Cardiac fibroblast (primary cell): ENCODE results near the gene UQCR10.

Source experiments
- DNase-seq, 2 donors: peaks; one replicate each; pipeline versions ENCODE4 v3.0.0 to v3.0.0-alpha.2; 2010; ENCODE audit warnings: low read depth in 2 of 2
- H3K4me3 ChIP-seq, 2 donors: replicated peaks in 1 of 2; 1 replicate in 1 of 2; 2 replicates in 1 of 2; pipeline ENCODE4 v1.5.1; 2011; ENCODE audit warnings: low read depth in 2 of 2, low read length in 2 of 2, mild to moderate bottlenecking in 2 of 2, moderate library complexity in 1 of 2
- TF ChIP-seq, protein P1 (sequence below): IDR thresholded peaks from one replicate; pipeline ENCODE4 v1.5.1; 2011; ENCODE audit warnings: low read depth, mild to moderate bottlenecking, low read length, inconsistent platforms

The UQCR10 gene

DNA sequence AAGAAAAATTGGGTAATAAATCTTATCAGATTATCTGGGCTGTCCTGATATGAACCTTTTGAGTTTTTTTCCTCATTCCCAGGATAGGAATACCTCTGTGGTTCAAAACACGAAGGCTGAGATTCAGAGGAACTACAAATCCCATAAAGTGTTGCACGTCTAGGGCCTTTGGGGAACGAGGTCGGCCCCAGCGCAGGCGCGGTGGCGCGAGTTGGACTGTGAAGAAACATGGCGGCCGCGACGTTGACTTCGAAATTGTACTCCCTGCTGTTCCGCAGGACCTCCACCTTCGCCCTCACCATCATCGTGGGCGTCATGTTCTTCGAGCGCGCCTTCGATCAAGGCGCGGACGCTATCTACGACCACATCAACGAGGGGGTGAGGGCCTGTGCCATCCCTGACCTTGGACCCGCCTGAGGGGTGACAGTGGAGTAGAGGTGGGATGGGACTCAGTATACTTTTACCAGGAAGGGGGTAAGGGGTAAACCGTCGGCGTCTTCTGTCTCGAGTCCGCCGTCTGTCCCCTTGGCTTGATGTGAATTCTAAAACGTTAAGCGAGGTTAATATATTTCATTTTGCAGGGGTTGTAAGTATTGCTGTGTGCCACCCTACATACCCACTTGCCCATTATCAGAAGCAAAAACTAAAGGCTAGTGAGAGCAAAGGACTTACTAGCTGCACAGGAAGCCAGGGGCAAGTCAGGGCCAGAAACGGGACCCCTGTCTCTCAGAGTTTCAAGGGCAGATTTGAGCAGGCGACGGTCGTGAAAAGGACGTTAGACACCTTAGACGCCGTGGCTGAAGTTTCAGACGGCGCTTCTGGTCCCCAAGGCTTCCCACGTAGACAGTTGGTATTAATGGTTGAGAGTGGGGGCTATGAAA, at the start of gene UQCR10:
Gene UQCR10 (plus strand): TSS at position 199 of the 881 bp plus-strand sequence. CDS start 30 bp downstream, at position 229.
- DNase-seq, result peak; percentile 94
- H3K4me3 ChIP-seq, result peak within 1 kb of the TSS; percentile 98
- TF ChIP-seq, protein P1, sequence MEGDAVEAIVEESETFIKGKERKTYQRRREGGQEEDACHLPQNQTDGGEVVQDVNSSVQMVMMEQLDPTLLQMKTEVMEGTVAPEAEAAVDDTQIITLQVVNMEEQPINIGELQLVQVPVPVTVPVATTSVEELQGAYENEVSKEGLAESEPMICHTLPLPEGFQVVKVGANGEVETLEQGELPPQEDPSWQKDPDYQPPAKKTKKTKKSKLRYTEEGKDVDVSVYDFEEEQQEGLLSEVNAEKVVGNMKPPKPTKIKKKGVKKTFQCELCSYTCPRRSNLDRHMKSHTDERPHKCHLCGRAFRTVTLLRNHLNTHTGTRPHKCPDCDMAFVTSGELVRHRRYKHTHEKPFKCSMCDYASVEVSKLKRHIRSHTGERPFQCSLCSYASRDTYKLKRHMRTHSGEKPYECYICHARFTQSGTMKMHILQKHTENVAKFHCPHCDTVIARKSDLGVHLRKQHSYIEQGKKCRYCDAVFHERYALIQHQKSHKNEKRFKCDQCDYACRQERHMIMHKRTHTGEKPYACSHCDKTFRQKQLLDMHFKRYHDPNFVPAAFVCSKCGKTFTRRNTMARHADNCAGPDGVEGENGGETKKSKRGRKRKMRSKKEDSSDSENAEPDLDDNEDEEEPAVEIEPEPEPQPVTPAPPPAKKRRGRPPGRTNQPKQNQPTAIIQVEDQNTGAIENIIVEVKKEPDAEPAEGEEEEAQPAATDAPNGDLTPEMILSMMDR, result no peak

DNA sequence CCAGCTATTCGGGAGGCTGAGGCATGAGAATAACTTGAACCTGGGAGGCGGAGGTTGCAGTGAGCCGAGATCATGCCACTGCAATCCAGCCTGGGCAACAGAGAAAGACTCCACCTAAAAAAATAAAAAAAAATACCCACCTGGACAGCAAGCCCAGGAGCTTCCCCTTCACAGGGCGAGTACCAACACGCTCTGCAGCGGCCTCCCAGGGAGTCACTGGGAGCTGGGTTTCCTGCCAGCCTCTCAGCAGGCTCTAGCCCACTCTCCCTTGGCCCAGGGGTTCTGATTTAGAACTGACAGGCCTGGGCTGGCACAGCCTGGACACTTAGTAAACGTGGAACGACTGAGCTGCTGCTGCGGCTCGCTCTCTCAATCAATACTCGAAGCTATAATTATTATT, 49.4 kb upstream of the UQCR10 start:
- no peak for DNase-seq
- no peak overlapping the region for H3K4me3 ChIP-seq
- TF ChIP-seq, protein P1, result no peak

DNA sequence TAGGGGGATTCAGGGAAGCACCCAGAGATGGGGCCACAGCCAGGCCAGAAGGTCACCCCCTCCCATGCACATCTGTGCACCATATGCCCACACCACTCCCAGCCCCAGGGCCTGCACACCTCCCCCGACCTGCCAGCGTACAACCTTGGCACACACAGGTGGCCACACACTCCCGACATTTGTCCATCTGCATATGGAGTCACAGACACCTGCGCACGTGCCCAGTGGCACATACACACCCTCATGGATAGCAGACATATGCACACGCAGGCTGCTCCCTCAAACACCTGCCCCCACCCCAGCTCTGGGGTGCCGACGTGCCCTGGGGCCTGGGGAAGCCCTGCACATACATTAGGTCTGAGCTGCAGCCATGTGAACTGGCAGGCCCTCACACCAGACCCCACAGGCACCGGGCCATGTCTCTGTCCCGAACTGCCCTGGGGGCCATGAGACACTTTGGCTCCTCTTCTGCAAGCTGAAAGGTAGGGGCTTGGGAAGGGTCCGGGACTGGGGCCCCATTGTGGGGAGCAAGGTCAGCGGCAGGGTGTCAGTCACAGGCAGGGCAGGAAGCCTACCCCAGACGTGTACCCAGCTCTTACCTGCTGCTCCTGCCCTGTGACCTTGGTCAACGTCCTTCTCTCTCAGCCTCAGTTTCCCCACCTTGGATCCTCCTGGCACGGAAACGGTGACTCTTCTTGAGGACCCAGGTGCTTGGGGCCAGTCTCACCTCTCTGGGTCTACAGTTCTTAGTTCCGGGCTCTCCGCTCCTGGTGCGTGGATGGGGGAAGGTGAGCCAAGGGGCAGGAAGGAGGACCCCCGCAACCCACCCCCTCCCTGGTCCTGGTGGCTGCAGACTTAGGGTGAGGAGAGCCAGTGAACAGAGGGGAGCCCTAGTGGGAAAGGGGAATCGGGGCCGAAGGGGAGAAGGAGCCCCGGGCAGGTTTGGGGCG, 47.9 kb upstream of the UQCR10 start:
- no peak overlapping the region for H3K4me3 ChIP-seq
- DNase-seq, result no peak
- TF ChIP-seq, protein P1, result no peak

DNA sequence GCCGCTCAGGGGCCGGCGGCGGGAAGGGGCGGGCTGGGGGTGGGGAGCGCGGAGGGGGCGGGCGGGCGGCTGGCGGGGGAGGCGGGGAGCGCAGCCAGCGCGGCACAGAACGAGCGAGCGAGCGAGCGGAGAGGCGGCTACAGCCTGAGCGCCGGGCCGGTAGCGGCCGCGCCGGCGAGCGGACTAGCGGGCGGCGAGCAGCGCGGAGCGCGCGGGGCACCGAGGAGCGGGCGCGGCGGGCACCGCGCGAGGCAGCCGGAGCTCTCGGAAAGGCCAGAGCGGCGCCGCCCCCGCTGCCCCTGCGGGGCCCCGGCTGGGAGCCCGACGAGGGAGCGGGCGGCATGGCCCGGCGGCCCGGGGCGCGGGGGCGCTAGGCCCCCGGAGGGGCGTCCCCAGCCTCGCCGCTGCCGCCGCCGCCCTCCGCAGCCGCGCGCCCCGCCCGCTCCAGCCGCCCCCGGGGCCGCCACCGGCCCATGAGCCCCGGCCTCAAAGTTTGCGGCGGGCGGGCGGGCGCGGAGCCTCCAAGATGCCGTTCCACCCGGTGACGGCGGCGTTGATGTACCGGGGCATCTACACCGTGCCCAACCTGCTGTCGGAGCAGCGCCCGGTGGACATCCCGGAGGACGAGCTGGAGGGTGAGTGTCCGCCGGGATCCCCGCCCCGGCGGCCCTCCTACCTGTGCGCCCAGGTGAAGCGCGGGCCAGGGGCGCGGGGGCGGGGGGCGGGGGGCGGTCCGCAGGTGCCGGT, 47.1 kb upstream of the UQCR10 start, which contains the start of gene CABP7:
Gene CABP7 (plus strand): TSS at position 105 of the 747 bp plus-strand sequence. CDS start 422 bp downstream, at position 527.
- no peak within 1 kb of the TSS for H3K4me3 ChIP-seq
- TF ChIP-seq, protein P1, result no peak
- DNase-seq, result no peak

DNA sequence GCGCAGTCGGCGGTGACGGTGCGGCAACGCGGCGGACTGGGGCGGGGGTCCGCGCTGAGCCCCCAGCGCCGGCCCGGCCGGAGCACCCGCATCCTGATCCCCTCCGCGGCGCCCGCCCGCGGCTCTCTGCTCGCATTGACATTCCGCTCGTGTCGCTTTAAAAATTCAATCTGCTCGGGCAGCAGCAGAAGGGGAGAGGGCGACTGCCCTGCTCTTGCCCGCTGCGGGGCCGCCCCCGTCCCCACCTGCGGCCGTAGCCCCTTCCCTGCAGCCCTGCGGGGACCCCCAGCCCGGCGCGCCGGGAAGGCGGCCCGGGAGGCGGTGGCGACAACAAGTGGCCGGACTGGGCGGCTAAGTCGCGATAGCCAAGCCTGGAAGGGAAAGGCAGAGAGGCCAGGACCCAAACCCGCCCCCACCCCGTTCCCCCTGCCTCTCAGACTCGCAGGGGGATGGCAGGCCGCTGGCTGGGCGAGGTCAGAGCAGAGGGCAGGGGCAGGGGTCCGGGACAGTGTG, 46.3 kb upstream of the UQCR10 start:
- H3K4me3 ChIP-seq, result no peak overlapping the region
- DNase-seq, result no peak
- TF ChIP-seq, protein P1, result no peak

DNA sequence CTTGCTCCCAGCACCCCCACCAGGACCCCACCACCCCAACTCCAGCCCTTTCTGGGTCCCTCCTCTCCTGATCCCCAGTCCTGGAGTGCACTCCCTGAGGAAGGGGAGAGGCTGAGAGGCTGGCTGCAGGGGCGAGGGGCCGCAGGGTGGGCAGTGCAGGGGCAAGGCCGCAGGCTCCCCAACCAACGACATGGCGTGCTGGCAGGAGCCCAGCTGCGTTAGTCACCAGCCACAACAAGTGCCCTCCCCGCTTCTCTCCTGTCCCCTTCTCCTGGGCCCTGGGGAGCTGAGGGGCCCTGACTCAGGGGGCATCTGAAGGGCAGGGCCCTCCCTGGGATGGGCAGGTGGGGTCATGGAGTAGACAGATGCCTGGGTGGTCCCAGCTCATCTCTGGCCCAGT, 45.0 kb upstream of the UQCR10 start:
- H3K4me3 ChIP-seq, result no peak overlapping the region
- TF ChIP-seq, protein P1, result no peak
- DNase-seq, result no peak
